DOHH2 (cell line): ENCODE measurements around the gene GGA2.

Source experiments
- EZH2phosphoT487 ChIP-seq: fragments of 200-600 bp; sonication (generic); IDR thresholded peaks from 2 replicates; pipeline ENCODE4 v1.6.1; 2017; ENCODE audit warnings: borderline replicate concordance, mild to moderate bottlenecking, antibody characterized with exemption, low read length, moderate library complexity, mixed read lengths
- TF ChIP-seq, protein P1 (sequence below): fragments of 200-600 bp; sonication (generic); IDR thresholded peaks from one replicate; pipeline ENCODE4 v1.5.1; 2014; ENCODE audit warnings: antibody characterized with exemption, mild to moderate bottlenecking, low read depth, low read length; ENCODE audit not compliant: poor library complexity, severe bottlenecking

DNA sequence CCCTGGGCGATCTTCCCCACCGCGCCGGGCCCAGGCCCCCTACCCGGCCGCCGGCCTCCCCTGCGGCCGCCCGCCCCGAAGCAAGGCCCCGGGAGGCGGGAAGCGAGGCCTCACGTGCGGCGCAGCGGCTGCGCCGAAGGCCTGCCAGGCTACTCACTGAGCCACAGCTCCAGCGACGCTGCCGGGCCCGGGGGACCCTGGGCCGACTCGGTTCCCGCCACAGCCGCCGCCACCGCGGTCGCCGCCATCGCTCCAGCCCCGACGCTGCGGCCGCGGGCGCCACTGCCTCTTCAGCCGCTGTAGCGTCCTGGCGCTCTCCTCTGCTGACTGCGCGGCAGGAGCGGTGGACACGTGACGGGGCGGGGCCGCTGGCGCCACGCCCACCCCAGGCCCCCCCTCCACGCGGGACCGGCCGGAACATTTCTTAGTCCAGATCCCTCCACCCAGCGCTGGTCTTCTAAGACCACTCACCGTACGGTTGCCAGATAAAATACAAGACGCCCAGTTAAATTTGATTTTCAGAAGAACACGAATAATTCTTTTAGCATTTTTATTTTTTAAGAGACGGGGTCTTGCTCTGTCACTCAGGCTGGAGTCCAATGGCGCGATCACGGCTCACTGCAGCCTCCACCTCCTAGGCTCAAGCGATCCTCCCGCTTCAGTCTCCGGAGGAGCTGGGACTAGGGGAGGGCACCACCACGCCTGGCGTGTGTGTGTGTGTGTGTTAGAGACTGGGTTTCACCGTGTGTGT lies at the start of gene GGA2:
- TF ChIP-seq EZH2phosphoT487, result no peak
- TF ChIP-seq, protein P1, sequence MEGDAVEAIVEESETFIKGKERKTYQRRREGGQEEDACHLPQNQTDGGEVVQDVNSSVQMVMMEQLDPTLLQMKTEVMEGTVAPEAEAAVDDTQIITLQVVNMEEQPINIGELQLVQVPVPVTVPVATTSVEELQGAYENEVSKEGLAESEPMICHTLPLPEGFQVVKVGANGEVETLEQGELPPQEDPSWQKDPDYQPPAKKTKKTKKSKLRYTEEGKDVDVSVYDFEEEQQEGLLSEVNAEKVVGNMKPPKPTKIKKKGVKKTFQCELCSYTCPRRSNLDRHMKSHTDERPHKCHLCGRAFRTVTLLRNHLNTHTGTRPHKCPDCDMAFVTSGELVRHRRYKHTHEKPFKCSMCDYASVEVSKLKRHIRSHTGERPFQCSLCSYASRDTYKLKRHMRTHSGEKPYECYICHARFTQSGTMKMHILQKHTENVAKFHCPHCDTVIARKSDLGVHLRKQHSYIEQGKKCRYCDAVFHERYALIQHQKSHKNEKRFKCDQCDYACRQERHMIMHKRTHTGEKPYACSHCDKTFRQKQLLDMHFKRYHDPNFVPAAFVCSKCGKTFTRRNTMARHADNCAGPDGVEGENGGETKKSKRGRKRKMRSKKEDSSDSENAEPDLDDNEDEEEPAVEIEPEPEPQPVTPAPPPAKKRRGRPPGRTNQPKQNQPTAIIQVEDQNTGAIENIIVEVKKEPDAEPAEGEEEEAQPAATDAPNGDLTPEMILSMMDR, result no peak
